22Rv1 (cell line): ENCODE measurements around the gene MOGAT2.

Experiments used
- CTCF ChIP-seq: fragments of 450-650 bp; IDR thresholded peaks from 2 replicates; pipeline ENCODE4 v1.5.1; 2017; ENCODE audit warnings: mild to moderate bottlenecking
- ZFX ChIP-seq: fragments of 450-650 bp; IDR thresholded peaks from 2 replicates; pipeline ENCODE4 v1.6.1; 2017; ENCODE audit warnings: antibody characterized with exemption, borderline replicate concordance

- no peak for TF ChIP-seq ZFX
- no peak for TF ChIP-seq CTCF
Measured at GRCh38 chr11:75733071-75733430, 15.4 kb downstream of the MOGAT2 start.
